K562 (cell line): ENCODE results near the gene PGAM4. TPM values are rescaled to one million over a fixed set of nuclear protein-coding genes. Genes with fewer than 3 reads are reported as not detected.

ENCODE experiments used
- ATAC-seq: fragments of 200-7000 bp; cut with Tn5 transposase; 3 replicates; pipeline ENCODE4 v1.9.1; 2020; ENCODE audit warnings: moderate library complexity
- BruUV-seq: library from RNA; stranded (reverse); fragments of 400-500 nt; replicated peaks from 2 replicates; lab custom pipeline; 2021; lab: Mats Ljungman, UMichigan
- CTCF ChIA-PET: fragments of 300-600 bp; formaldehyde crosslinking; extraction: SDS; loops from one replicate; lab custom pipeline; 2021; ENCODE audit warnings: low intra/inter-chr PET ratio; lab: Yijun Ruan, JAX
- POLR2A ChIA-PET: fragments of 300-600, 350-650 bp; sonication (Branson Sonifier 250); formaldehyde crosslinking; extraction: SDS; loops from one replicate; lab custom pipeline; 2021; ENCODE audit warnings: antibody characterized with exemption, inconsistent platforms; lab: Yijun Ruan, JAX
- DNase-seq, 4 experiments: peaks; one replicate each; pipeline versions ENCODE4 v3.0.0 to v3.0.0-alpha.2; 2011 to 2018; ENCODE audit warnings: low spot score in 3 of 4, mixed read lengths in 3 of 4; ENCODE audit errors: extremely low read depth in 1 of 4
- FAIRE-seq: peaks from 2 replicates; lab custom pipeline; 2011; peaks lifted over from hg19 to GRCh38; lab: Jason Lieb, UNC
- H2AFZ ChIP-seq: 2 replicates; pipeline ENCODE4 v1.6.0; 2011; ENCODE audit warnings: low read depth, low read length, control low read depth, inconsistent platforms
- H3K27ac ChIP-seq: fragments of 200-600 bp; 3 replicates; pipeline ENCODE4 v1.8.0; 2011; ENCODE audit warnings: low read depth, mild to moderate bottlenecking, control low read depth, inconsistent platforms, low read length, moderate library complexity, mixed read lengths; ENCODE audit errors: extremely low read depth
- H3K27me3 ChIP-seq, 2 experiments: fragments of 300-600 bp in 1 of 2; 2 replicates in 1 of 2; 3 replicates in 1 of 2; pipeline versions ENCODE4 v1.6.0 to v1.8.0; 2011; ENCODE audit warnings: inconsistent platforms in 2 of 2, low read length in 2 of 2, mild to moderate bottlenecking in 1 of 2, mixed read lengths in 1 of 2, moderate library complexity in 1 of 2; ENCODE audit not compliant: control insufficient read depth in 2 of 2, insufficient read depth in 2 of 2
- H3K36me3 ChIP-seq: fragments of 300-600 bp; 3 replicates; pipeline ENCODE4 v1.8.0; 2011; ENCODE audit warnings: mild to moderate bottlenecking, low read length, inconsistent platforms; ENCODE audit not compliant: control insufficient read depth, insufficient read depth
- H3K4me1 ChIP-seq, 2 experiments: fragments of 200-600 bp in 1 of 2; replicated peaks in 1 of 2; 2 replicates in 1 of 2; 3 replicates in 1 of 2; pipeline versions ENCODE4 v1.5.1 to v1.8.0; 2011; ENCODE audit warnings: inconsistent platforms in 2 of 2, low read length in 2 of 2, mild to moderate bottlenecking in 1 of 2, mixed read lengths in 1 of 2, moderate library complexity in 1 of 2; ENCODE audit not compliant: control insufficient read depth in 2 of 2, insufficient read depth in 2 of 2
- H3K4me2 ChIP-seq: 2 replicates; pipeline ENCODE4 v1.6.1; 2011; ENCODE audit warnings: low read length, control low read depth, inconsistent platforms, mixed read lengths; ENCODE audit not compliant: insufficient read depth
- H3K4me3 ChIP-seq: fragments of 200-600 bp; sonication (generic), shearing (Covaris generic); 2 replicates; pipeline ENCODE4 v1.5.1; 2016; ENCODE audit warnings: control low read depth, inconsistent platforms
- H3K79me2 ChIP-seq: fragments of 200-600 bp; 3 replicates; pipeline ENCODE4 v1.8.0; 2011; ENCODE audit warnings: low read length, inconsistent platforms; ENCODE audit not compliant: control insufficient read depth, insufficient read depth
- H3K9ac ChIP-seq, 2 experiments: 2 replicates each; pipeline versions ENCODE4 v1.6.0 to v1.6.1; 2011; ENCODE audit warnings: low read depth in 2 of 2, low read length in 2 of 2, control low read depth in 1 of 2, inconsistent platforms in 1 of 2, mild to moderate bottlenecking in 1 of 2, mixed read lengths in 1 of 2; ENCODE audit not compliant: insufficient read depth in 1 of 2
- H3K9me1 ChIP-seq: one replicate; pipeline ENCODE4 v1.6.0; 2011; ENCODE audit warnings: inconsistent platforms, mild to moderate bottlenecking, low read length, moderate library complexity; ENCODE audit not compliant: control insufficient read depth, insufficient read depth
- H3K9me3 ChIP-seq: replicated peaks from 2 replicates; pipeline ENCODE4 v1.5.1; 2011; ENCODE audit warnings: low read depth, low read length, inconsistent platforms; ENCODE audit not compliant: control insufficient read depth, insufficient read depth
- H4K20me1 ChIP-seq: replicated peaks from 2 replicates; pipeline ENCODE4 v1.6.1; 2011; ENCODE audit warnings: low read length, inconsistent platforms, mixed read lengths; ENCODE audit not compliant: control insufficient read depth, insufficient read depth
- BMI1 ChIP-seq: fragments of 150-350 bp; IDR thresholded peaks from 2 replicates; pipeline ENCODE4 v1.6.1; 2014; ENCODE audit warnings: low read length
- FOXM1 ChIP-seq, 2 experiments: fragments of 450-650 bp in 1 of 2; sonication (generic) in 1 of 2; formaldehyde crosslinking in 1 of 2; IDR thresholded peaks; 2 replicates each; pipeline versions ENCODE4 v1.6.1 to v1.9.0; 2017 to 2022; ENCODE audit warnings: low read depth in 2 of 2, mild to moderate bottlenecking in 2 of 2, missing genetic modification reagents in 1 of 2, moderate library complexity in 1 of 2
- GTF2A2 ChIP-seq: IDR thresholded peaks from 2 replicates; pipeline ENCODE4 v1.6.1; 2016; ENCODE audit warnings: mild to moderate bottlenecking, missing genetic modification characterization, missing compliant biosample characterization
- MCM7 ChIP-seq, 2 experiments: fragments of 450-650 bp; IDR thresholded peaks; 2 replicates each; pipeline ENCODE4 v1.6.1; 2016 to 2018
- MNT ChIP-seq, 2 experiments: fragments of 450-650 bp; conservative IDR thresholded peaks; 2 replicates each; pipeline ENCODE4 v1.6.1; 2017; ENCODE audit warnings: mild to moderate bottlenecking in 2 of 2, moderate library complexity in 2 of 2
- MTA2 ChIP-seq: fragments of 450-650 bp; IDR thresholded peaks from 2 replicates; pipeline ENCODE4 v1.6.1; 2016; ENCODE audit warnings: low read depth
- NFYB ChIP-seq: IDR thresholded peaks from 2 replicates; pipeline ENCODE4 v1.6.1; 2011; ENCODE audit warnings: mild to moderate bottlenecking, moderate library complexity; ENCODE audit not compliant: insufficient read length; ENCODE audit errors: extremely low read depth
- PATZ1 ChIP-seq: fragments of 250-450 bp; sonication (Bioruptor Pico); IDR thresholded peaks from 2 replicates; pipeline ENCODE4 v1.5.0; 2020; ENCODE audit warnings: mild to moderate bottlenecking, borderline replicate concordance
- PHF20 ChIP-seq: fragments of 450-650 bp; IDR thresholded peaks from 2 replicates; pipeline ENCODE4 v1.6.1; 2018; ENCODE audit not compliant: partially characterized antibody
- PTBP1 ChIP-seq: fragments of 200-400 bp; formaldehyde crosslinking; IDR thresholded peaks from 2 replicates; pipeline ENCODE4 v1.6.1; 2017; ENCODE audit warnings: low read depth, low read length
- RAD21 ChIP-seq, 2 experiments: fragments of 250-450 bp in 1 of 2; fragments of 450-650 bp in 1 of 2; sonication (Bioruptor Pico) in 1 of 2; formaldehyde crosslinking in 1 of 2; IDR thresholded peaks in 1 of 2; conservative IDR thresholded peaks in 1 of 2; 2 replicates each; pipeline versions ENCODE4 v1.4.0 to v1.8.0; 2020 to 2022; ENCODE audit warnings: mild to moderate bottlenecking in 2 of 2, moderate library complexity in 1 of 2
- RBFOX2 ChIP-seq: fragments of 200-400 bp; formaldehyde crosslinking; IDR thresholded peaks from 2 replicates; pipeline ENCODE4 v1.6.1; 2017; ENCODE audit warnings: low read depth, mild to moderate bottlenecking, low read length, moderate library complexity
- ZBTB26 ChIP-seq: fragments of 450-650 bp; formaldehyde crosslinking; IDR thresholded peaks from 2 replicates; pipeline ENCODE4 v1.4.0; 2022; ENCODE audit warnings: missing genetic modification characterization
- ZBTB8A ChIP-seq: fragments of 450-650 bp; IDR thresholded peaks from 2 replicates; pipeline ENCODE4 v1.6.1; 2018; ENCODE audit warnings: mild to moderate bottlenecking, moderate library complexity; ENCODE audit not compliant: partially characterized antibody
- ZEB2 ChIP-seq: fragments of 450-650 bp; IDR thresholded peaks from 2 replicates; pipeline ENCODE4 v1.6.1; 2016
- ZKSCAN1 ChIP-seq: fragments of 150-350 bp; IDR thresholded peaks from 2 replicates; pipeline ENCODE4 v1.6.1; 2016; ENCODE audit warnings: low read depth, low read length
- ZNF280B ChIP-seq: fragments of 250-450 bp; sonication (Bioruptor Pico); IDR thresholded peaks from 2 replicates; pipeline ENCODE4 v1.5.1; 2021; ENCODE audit warnings: mild to moderate bottlenecking
- ZNF57 ChIP-seq: fragments of 450-650 bp; formaldehyde crosslinking; IDR thresholded peaks from 2 replicates; pipeline ENCODE4 v1.4.0; 2020; ENCODE audit warnings: mild to moderate bottlenecking, moderate library complexity
- WGBS: fragments of 100-300 bp; shearing (Covaris generic); methylation state at CpG from one replicate; pipeline ENCODE4 v1.1.6; 2016; ENCODE audit warnings: low coverage, mixed read lengths; ENCODE audit not compliant: insufficient coverage; ENCODE audit errors: missing lambda C conversion rate; 5-methylcytosine and 5-hydroxymethylcytosine counted together
- in situ Hi-C: fragments of 300-500 bp; cut with MboI; formaldehyde crosslinking; loops from 4 replicates; pipeline ENCODE4 v1.15.0; 2018; ENCODE audit warnings: inconsistent platforms, mixed read lengths
- intact Hi-C: fragments of 100-400 bp; cut with micrococcal nuclease; formaldehyde crosslinking; loops from 2 replicates; pipeline ENCODE4 v1.14.2; 2022
- polyA plus RNA-seq, 8 experiments: library from polyadenylated mRNA; depleted of rRNA in 4 of 8; stranded (reverse) in 5 of 8; unstranded in 3 of 8; fragments of >200 nt; fragmentation: Nextera tagmentation in 2 of 8; fragmentation: Illumina TruSeq in 1 of 8; extraction: Ambion mirVana in 2 of 8; extraction: Trizol in 1 of 8; gene quantifications; 2 replicates each; pipeline versions ENCODE4 v1.2.1 to v1.2.3, GENCODE V29; 2011 to 2014; ENCODE audit warnings: inconsistent platforms in 1 of 8, missing spikeins in 1 of 8
- total RNA-seq, 7 experiments: library from RNA; depleted of rRNA in 6 of 7; stranded (reverse); fragments of >200 nt in 6 of 7; fragmentation: Illumina TruSeq in 2 of 7; extraction: Trizol in 2 of 7; gene quantifications; 2 replicates each; pipeline versions ENCODE4 v1.2.1 to v1.2.3, GENCODE V29; 2011 to 2021; ENCODE audit warnings: low replicate concordance in 1 of 7

PGAM4 gene
- total and polyA plus RNA-seq, 9 of the 15 experiments (the other 6 are each of a cell fraction or from before 2014, with no cell fraction given): 0.55 to 0.75 TPM; not detected in 7

GRCh38 chrX:77961063-77961462 is 8.4 kb downstream of the PGAM4 start:
- H3K4me2 ChIP-seq: no peak overlapping the region
- no peaks in the 10 kb centered on the region for H3K36me3 ChIP-seq
- no peaks in the 10 kb centered on the region for H4K20me1 ChIP-seq
- peaks cover 71% of the 10 kb centered on the region for H3K79me2 ChIP-seq
- intact Hi-C loops (loop anchor here (5.0 kb wide), 1 partner anchor 49 kb away; the partner anchor contains the start of gene ATP7A), in situ Hi-C loops (no loop called here)
- no peaks in the 10 kb centered on the region; a peak in 2 of 5 replicates for H3K4me1 ChIP-seq
- no peak overlapping the region for H2AFZ ChIP-seq
- no peak for DNase-seq
- H3K27me3 ChIP-seq: no peaks in the 10 kb centered on the region
- no peak for FAIRE-seq
- H3K9me3 ChIP-seq: no peaks in the 10 kb centered on the region
- 36% methylated on average over 2 of the region's 2 CpGs for whole genome bisulfite sequencing
- no peak overlapping the region for H3K4me3 ChIP-seq
- H3K27ac ChIP-seq: no peak overlapping the region
- ChIA-PET CTCF (no interaction called here), POLR2A (no interaction called here)
- H3K9ac ChIP-seq: no peak overlapping the region
- peak; percentile 67 for ATAC-seq
- no peaks in the 10 kb centered on the region for H3K9me1 ChIP-seq
- no TSS peak for BruUV-seq
- TF ChIP-seq RAD21 (CRISPR knock-in tag; conservative IDR thresholded peaks at IDR 0.05 in 1 of 2, IDR thresholded peaks at IDR 0.05 in 1 of 2): no peak
- TF ChIP-seq MTA2: no peak
- TF ChIP-seq MNT (conservative IDR thresholded peaks at IDR 0.05): no peak
- TF ChIP-seq RBFOX2: no peak
- TF ChIP-seq PATZ1 (CRISPR knock-in tag): no peak
- no peak for TF ChIP-seq FOXM1 (IDR thresholded peaks at IDR 0.05; ENCODE audit: low read depth)
- no peak for TF ChIP-seq FOXM1 (CRISPR knock-in tag; IDR thresholded peaks at IDR 0.05; ENCODE audit: low read depth)
- no peak for TF ChIP-seq BMI1
- no peak for TF ChIP-seq ZEB2
- TF ChIP-seq PTBP1: no peak
- TF ChIP-seq GTF2A2: no peak
- no peak for TF ChIP-seq ZBTB26 (CRISPR knock-in tag)
- no peak for TF ChIP-seq PHF20
- TF ChIP-seq NFYB: no peak
- no peak for TF ChIP-seq ZBTB8A
- TF ChIP-seq MCM7 (IDR thresholded peaks at IDR 0.05): no peak
- no peak for TF ChIP-seq ZNF280B (CRISPR knock-in tag)
- TF ChIP-seq ZNF57 (CRISPR knock-in tag): no peak
- TF ChIP-seq ZKSCAN1: no peak
